ENCODE results near the gene NFAM1.
A peak's percentile ranks its signal among the peaks of the same experiment; 100 is the strongest.

NFAM1 gene, protein sequence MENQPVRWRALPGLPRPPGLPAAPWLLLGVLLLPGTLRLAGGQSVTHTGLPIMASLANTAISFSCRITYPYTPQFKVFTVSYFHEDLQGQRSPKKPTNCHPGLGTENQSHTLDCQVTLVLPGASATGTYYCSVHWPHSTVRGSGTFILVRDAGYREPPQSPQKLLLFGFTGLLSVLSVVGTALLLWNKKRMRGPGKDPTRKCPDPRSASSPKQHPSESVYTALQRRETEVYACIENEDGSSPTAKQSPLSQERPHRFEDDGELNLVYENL

DNA sequence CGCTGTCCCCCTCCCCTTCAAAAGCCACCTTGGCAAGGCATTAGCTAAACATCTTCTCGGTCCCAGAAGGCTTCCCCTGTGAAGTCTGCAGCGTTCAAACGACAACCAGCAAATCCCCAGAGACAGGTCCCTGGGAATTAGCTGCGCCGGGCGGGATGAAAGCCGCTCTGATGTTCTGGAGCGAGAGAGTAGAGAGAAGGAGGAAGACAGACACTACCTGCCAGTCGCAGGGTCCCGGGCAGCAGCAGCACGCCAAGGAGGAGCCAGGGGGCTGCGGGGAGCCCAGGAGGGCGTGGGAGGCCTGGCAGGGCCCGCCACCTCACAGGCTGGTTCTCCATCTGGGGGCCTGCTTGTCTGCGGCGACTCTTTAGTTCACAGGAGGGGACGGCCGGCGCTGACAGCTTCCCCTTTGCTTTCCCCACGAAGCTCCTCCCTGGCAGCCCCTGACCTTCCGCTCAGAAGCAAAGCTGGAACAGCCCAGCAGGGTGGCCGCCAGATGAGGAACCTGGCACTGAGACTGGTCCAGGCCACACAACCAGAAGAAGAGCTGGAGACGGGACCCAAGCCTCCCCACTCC is at the start of gene NFAM1:
TSS of gene NFAM1 (minus strand) at position 384 of the 577 bp plus-strand sequence. CDS start at position 338, 46 bp downstream.
- DNase-seq (ENCODE audit: low spot score), result no peak

DNA sequence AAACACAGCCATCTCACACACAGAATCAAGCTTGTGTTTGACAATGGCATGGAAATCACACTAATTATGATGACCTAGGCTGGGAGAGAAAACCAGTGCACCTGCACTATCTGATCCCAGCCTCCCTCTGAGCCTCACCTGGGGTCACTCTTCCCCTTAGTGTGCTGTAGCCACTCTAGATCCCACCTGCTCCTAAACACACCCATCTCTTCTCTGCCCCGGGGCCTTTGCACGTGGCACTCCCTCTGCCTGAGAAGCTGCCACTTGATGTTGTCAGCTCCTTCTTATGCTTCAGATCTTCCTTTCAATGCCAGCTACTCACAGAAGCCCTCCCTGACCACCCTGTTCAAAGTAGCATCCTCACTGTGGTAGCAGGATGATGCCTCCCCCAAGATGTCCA is 42.9 kb upstream of the NFAM1 start:
- DNase-seq (ENCODE audit: low spot score), result no peak

DNA sequence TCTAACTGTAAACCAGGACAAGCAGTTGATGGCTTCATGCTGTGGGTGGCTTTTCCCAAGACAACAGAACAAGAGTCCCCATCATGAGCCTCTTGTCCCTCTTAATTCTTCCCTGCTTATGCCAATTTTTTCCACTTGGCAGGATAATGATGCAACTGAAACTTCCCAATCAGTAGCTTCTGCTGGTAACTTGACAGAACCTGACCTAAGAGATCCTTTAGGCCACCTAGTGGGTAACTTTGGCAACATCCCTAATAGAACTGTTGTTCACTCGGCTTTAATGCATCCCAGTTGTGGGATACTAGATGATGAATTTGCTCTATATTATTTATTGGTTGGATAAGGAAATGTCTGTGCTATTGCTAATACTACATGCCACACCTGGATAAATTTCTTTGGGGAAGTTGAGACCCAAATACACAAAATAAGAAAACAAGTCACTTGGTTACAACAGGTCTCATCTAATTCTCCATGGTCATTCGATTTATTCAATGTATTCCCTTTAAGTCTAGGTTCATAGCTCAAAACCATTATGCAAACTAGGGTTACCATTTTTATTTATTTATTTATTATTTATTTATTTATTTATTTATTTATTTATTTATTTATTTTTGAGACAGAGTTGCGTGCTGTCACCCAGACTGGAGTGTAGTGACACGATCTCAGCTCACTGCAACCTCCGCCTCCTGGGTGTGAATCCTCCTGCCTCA is 41.4 kb upstream of the NFAM1 start:
- peak; percentile 15 for DNase-seq (ENCODE audit: low spot score)

DNA sequence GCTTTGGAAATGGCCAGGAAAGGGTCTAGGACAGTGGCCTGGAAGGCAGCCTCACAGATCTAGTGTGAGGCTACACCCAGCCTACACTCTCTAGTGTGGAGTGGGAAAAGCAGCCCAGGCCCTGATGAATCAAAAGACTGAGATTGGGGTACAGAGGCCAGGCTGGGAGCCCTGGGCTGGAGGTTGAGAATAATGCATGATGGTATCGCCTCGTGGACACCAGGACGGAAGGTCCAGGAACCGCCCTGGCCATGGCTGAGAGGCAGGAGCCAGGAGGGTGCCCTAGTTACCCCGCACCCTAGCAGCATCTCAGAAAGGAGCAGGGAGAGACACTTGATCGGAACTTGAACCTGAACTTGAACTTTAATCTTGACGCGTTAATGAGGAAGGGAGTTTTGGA is 40.5 kb upstream of the NFAM1 start:
- no peak for DNase-seq (ENCODE audit: low spot score)

DNA sequence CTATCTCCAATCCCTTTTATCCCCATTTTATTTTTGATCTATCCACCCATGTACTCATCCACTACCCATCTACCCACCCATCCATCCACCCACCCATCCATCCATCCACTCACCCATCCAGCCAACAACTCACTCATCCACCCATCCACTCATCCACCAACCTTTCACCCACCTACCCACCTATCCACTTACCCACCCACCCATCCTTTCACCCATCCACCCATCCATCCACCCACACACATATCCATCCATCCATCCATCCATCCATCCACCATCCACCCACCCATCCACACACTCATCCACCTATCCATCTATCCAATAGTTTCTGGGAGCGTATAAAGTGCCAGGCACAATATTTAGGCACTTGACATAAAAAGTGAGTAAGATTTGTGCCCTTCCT is 39.2 kb upstream of the NFAM1 start:
- DNase-seq (ENCODE audit: low spot score), result no peak

DNA sequence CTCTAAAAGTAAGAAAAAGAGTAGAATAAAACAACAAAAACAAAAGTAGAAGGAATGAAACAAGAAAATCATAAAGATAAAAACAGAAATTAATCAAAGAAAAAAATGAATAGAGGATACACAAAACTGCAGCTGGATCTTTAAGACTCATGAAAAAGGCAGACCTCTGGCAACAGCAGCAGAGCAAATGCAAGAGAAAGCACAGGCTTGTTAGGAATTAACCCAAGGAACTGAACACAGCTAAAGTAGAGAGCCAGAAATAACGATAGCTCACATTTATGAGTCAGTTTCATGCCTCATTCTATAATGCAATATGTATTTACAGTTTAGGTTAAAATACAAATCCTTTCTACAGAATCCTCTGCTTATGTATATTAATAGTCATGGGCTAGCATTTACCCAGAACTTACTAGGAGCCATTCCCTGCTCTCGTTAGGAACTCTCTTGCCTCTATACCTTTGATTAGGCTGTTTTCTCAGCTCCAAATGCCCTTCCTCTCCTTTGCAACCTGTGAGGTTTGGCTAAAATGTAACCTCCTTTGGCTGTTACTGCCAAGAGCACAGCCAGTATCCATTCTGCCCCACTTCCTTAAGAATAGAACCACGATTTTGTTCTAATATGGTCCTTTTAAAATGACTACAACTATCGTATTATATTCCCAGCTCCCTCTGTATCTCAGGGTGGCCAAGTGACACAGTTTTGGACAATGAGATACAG is 38.3 kb upstream of the NFAM1 start:
- no peak for DNase-seq (ENCODE audit: low spot score)

DNA sequence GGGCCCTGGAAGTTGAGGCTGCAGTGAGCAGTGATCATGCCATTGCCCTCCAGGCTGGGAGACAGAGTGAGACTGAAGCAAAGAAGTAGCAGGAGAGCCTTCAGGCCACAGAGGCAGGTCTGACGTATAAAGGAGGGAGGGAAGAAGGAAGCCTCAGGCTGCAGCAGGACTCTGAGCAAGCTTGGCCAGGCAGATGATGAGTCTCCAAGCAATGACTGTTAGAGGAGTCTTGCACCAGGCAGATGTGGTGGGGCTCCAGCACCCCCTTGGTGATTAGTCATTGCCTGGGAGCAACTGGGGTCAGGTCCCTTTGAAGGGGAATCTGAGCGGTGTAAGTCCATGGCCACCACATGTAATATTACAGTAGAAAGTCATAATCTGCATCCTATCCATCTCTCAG is 36.6 kb upstream of the NFAM1 start:
- no peak for DNase-seq (ENCODE audit: low spot score)

DNA sequence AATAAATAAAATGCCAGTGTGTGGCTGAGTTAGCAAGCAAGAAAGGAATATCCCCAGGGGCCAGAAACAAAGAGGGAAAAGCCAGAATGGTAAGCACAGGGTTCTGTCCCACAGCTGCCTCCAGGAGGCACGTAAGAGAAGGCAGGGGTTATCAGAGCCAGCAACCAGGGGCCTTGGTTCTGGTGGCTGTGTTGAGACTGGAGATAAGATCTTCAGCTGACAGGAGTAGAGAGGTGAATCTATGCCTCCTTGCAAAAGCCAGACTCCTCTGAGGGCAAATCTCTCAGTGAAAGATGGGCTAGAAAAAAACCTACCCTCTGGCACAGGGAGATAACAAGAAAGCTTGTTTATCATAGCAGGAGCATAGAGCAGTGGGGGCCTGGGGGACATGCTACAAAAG is 29.8 kb upstream of the NFAM1 start:
- DNase-seq (ENCODE audit: low spot score), result no peak

DNA sequence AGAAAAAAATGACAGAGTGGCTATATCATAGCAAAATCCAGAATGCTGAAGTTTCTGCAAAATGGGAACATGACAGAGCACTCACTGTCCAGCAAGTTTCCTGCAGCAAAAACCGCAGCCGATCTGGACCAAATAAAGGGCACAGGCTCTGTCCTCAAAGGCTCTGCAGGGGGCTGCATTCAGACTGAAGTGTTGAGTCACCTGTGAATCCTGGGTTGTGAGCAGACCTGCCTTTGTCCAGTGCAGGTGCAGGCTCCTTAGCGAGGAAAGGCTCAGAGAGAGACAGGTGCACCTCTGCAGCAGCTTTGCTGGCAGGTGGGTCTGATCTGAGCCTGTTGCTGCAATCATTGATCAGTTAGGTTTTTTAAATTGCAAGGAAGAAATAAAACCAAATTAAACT is 29.3 kb upstream of the NFAM1 start:
- DNase-seq (ENCODE audit: low spot score), result no peak

DNA sequence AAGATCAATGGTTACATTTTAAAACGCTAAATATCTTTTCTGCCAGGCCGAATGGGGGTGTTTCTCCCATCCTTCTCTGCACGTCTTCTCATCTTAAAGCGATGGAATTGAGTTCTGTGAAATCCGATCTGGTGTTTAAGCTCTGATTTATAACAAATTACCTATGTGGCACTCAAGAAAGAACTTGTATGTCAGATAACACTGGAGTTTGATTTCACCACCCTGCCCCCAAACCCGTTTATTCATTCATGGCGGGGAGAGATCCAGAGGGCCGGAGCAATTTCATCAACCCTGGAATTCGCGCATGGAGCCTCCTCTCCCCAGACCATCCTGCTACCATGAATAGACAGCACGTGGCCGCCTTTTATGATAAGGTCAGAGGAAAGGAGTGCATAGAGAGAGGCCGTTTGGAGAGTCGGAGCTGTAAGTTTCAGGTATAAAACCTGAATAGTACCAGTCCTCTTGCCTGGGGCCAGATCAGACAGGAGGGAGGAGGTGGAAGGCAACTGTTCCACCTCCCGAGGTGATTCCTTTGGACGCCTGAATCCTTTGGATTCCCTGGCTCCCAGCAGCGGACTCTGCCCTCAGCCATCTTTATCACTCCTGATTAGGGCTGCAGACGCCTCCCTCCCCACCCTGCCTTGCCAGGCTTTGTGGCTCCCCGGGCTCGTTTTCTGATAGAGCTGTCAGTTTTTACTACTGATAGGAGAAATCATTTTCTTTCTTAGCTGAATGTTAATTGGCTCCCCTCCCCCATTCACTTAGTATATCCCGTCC is 27.3 kb upstream of the NFAM1 start:
- no peak for DNase-seq (ENCODE audit: low spot score)

DNA sequence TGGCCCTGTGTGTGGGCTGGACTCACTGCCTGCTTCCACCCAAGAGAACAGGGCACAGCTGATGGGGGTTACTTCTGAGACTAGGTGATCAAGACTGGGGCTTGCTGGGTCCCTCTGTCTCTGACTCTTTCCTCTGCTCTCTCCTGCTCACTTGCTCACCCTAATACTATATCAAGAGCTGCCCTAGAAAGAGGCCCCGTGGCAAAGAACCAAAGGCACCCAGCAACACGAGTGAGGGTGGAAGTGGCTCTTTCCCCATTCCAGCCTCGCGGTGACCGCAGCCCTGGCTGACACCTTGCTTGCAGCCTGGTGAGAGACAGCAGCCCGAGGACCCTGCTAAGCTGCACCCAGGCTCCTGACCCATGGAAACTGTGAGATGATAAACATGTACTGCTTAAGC is 20.7 kb upstream of the NFAM1 start:
- DNase-seq (ENCODE audit: low spot score), result no peak

DNA sequence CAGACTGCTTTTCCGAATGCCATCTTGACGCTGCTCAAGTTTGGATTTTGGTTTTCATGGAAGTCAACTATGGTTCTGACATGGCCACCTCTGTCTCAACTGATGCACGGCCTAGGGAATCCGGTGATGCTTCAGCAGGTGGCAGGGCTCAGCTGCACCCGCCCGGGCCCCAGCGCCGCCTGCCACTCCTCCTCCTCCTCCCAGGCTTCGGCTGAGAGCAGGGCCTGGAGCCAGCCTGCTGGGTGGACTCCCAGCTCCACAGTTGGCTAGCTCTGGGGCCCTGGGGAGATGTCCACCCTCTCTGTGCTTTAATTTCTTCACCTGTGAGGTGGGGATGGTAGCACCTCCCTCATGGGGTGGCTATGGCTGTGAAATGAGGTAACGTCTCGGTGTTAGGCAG is 20.3 kb upstream of the NFAM1 start:
- no peak for DNase-seq (ENCODE audit: low spot score)

DNA sequence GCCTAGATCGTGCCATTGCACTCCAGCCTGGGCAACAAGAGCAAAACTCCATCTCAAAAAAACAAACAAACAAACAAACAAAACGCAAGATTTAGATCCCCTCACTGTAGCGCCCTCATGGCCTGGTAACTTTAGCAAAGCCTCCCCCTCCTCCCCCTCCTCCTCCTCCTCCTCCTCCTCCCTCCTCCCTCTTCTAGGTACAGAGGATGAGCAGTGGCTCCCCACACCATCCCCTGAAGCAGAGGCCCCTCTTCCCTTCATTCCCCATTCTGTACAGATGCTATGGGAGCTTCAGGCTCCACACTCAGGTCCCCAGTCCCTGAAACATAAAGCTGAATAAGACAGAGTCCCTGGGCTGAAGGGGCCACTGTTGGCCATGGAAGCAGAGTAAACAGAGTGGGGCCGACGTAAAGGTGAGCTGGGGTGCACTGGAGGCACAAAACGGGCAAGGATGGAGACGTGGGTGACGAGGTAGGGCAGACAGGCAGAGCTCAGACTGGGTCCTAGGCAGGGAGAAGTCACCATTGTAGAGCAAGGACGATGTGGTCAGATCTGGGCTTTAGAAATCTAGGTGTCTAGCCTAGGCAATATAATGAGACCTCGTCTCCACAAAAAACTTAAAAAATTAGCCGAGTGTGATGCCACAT is 19.4 kb upstream of the NFAM1 start:
- no peak for DNase-seq (ENCODE audit: low spot score)

DNA sequence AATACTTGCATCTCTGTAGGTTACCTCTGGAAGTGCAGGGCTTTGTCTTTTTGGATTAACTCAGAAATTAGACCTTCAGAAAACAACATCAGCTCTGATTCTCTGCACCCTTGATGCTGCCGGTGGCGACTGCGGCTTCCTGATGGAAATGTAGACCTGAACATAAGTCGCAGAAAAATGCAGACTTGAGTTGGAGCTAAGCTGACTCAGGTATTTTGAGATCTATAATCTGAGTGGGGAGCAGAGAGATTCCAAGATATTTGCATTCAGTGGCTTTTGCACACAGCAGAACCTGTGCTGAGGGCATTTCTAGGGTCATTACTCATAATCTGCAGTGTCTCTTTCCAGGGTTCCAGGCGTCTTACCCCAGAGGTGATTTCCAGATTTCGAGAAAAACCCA is 18.7 kb upstream of the NFAM1 start:
- DNase-seq (ENCODE audit: low spot score), result no peak

DNA sequence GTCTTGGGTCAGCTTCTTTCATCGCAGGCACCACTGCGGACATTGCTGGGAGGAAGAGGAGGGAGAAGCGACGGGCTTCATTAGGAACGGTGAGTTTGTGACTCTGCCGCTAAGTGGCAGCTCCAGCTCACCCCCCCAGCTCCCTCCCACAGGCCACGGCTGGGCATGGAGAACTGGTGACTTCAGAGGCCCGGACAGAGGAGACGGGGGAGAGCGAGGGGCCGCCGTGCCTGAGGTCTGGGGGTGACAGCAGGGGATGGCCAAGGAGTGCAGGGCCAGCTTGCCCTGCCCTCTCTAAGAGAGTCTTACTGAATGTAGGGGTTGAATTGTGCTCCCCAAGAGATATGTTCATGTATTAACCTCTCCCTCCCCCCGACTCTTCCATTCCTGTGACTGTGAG is 13.9 kb upstream of the NFAM1 start:
- no peak for DNase-seq (ENCODE audit: low spot score)

DNA sequence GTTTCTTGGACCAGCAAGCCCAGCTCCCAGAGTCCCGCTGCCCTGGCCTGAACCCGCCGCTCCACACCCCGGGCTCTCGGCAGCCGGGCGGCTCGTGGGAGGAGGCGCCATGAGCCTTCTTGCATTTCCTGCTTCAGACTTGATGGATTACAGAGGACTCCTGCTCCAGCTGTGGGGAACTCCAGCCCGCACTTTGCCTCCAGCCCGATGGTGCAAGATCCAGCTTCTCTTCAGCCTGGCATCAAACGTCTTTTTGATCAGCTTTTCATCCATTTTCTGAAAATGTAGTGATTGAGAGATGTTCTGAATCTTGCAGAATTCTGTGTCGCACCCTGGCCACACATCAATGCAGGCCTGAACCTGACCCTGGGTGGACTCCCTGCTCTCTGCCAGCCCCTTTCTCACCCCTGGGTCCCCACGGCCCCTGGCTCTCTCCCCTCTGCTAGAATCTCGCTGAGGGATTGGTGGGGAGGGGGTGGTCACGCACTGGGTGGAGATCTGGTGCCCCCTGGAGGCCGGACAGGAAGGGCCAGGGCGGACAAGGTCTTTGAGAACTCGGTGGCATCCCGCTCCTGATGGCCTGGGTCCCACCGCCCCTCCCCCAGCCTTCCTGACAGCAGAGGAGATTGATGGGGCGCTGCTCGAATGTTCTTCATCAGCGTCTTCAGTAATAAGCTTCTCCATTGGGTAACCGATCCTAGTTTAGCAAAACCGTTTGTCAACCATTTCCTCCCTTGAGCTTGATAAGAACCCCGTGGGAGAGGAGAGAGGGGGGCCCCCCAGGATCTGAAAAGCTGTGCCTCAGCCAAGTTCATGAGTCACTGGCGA is 12.1 kb upstream of the NFAM1 start:
- DNase-seq (ENCODE audit: low spot score), result peak; percentile 83

DNA sequence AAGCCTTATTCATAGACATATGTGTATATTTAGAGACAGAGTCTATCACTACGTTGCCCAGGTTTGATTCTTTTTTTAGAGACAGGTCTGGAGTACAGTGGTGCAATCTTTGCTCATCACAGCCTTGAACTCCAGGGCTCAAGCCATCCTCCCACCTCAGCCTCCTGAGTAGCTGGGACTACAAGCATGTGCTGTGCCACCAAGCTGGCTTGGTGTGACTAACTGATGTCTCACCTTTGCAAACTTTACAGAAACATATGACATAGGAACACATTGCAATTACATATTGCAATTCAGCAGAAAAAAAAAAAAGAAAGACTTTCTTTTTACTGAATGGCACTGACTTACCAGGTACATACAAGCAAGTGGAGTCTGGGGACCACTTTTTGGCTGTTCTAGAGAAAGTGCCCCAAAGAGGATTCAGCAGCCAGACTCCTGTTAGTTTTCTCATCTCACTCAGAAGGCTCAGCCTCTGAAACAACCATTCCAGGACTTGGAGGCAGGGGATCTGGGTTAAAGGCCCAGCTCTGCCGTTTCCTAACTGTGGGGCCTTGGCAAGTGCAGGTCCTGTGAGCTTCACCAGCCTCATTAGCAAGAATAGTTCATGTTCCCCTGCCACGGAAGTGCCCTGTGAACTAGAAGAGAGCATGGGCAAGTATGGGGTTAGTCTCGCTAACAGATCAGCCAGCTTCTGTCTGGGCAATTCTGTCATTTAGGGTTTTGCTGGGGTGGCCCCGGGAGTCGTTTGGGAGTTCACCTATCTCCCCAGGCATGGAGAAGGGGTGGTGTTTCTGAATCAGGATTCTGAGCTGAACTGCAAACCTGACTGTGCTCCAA is 11.3 kb upstream of the NFAM1 start:
- no peak for DNase-seq (ENCODE audit: low spot score)

DNA sequence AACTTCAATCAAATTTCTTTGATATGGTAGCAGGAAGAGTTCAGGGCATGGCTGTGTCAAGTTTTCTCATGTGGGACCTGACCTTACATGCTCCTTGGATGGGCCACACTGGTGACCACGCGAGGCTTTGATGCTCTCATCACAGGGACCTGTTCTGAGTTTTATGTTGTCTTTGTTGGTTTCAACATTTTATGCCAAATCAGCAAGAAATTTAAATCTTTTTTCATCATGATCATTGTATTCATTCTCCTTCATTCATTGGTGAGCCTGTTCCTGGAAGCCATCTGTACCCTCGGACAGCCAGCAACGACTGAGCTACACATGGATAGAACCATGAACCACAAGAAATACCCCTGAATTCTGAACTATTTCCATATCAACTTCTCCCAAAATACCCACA is 10.5 kb upstream of the NFAM1 start:
- DNase-seq (ENCODE audit: low spot score), result no peak

DNA sequence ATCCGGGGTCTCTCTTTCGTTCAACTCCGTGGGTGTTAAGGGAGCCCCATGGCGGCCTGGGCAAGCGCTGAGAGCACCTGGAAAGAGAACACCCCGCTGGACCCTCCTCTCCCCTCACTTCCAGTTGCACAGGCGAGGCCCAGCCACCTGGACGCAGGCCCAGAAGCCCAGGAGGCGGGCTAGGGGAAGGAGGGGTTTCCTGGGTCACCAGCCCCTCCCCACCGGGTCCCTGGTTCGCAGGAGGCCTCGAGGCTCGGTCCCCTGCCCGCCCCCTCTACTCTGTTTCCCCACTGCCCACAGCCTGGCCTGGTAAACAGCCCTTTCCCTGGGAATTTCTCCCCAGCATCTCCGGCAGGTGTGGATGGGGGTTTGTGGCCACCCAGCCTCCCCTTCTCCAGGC is 8.5 kb upstream of the NFAM1 start:
- DNase-seq (ENCODE audit: low spot score), result no peak

Data from putamen (tissue), 1 donor.